Kidney (tissue), 14 donors: ENCODE data around the gene VSIG2. TPM values are rescaled to one million over a fixed set of nuclear protein-coding genes. Genes with fewer than 3 reads are reported as not detected.

Experiments used
- DNase-seq, 5 donors: peaks; one replicate each; pipeline ENCODE4 v3.0.0-alpha.2; 2013 to 2020
- FAIRE-seq: peaks from 2 replicates; lab custom pipeline; 2012; peaks lifted over from hg19 to GRCh38; lab: Jason Lieb, UNC
- H3K27ac ChIP-seq, 2 donors: one replicate each; pipeline ENCODE4 v1.7.0; 2013; ENCODE audit warnings: low read depth in 2 of 2, low read length in 2 of 2, inconsistent platforms in 1 of 2
- H3K27me3 ChIP-seq: one replicate; pipeline ENCODE4 v1.7.1; 2013; ENCODE audit warnings: low read length, inconsistent platforms; ENCODE audit not compliant: control insufficient read depth, insufficient read depth
- H3K36me3 ChIP-seq, 3 donors: one replicate each; pipeline versions ENCODE4 v1.7.0 to v1.7.1; 2013; ENCODE audit warnings: low read length in 3 of 3, control low read depth in 1 of 3, inconsistent platforms in 1 of 3; ENCODE audit not compliant: insufficient read depth in 3 of 3, control insufficient read depth in 2 of 3
- H3K4me1 ChIP-seq, 3 donors: one replicate each; pipeline versions ENCODE4 v1.7.0 to v1.7.1; 2013; ENCODE audit warnings: low read length in 3 of 3, inconsistent platforms in 1 of 3, low read depth in 1 of 3; ENCODE audit not compliant: control insufficient read depth in 2 of 3, insufficient read depth in 2 of 3
- H3K4me3 ChIP-seq, 3 donors: one replicate each; pipeline versions ENCODE4 v1.7.0 to v1.8.1; 2013; ENCODE audit warnings: low read length in 3 of 3, control low read depth in 1 of 3, inconsistent platforms in 1 of 3
- H3K9ac ChIP-seq, 3 donors: one replicate each; pipeline versions ENCODE4 v1.7.0 to v1.7.1; 2013; ENCODE audit warnings: low read length in 3 of 3, control low read depth in 1 of 3, inconsistent platforms in 1 of 3
- H3K9me3 ChIP-seq, 3 donors: one replicate each; pipeline versions ENCODE4 v1.7.0 to v1.7.1; 2013; ENCODE audit warnings: low read length in 3 of 3, control low read depth in 1 of 3, inconsistent platforms in 1 of 3; ENCODE audit not compliant: control insufficient read depth in 2 of 3, insufficient read depth in 1 of 3
- CTCF ChIP-seq: IDR thresholded peaks from 3 replicates; pipeline ENCODE4 v1.5.1; 2012; ENCODE audit warnings: mild to moderate bottlenecking, moderate library complexity, borderline replicate concordance; ENCODE audit not compliant: insufficient read depth; ENCODE audit errors: extremely low read depth
- intact Hi-C: fragments of 100-400 bp; cut with DNase I; formaldehyde crosslinking; loops from one replicate; pipeline ENCODE4 v1.11.1; 2022
- polyA plus RNA-seq: library from polyadenylated mRNA; stranded (reverse); fragments of 350-450 nt; fragmentation: Illumina TruSeq; extraction: RNeasy Lipid Tissue Mini Kit (QIAGEN cat#74804); gene quantifications from one replicate; pipeline ENCODE4 v1.2.3, GENCODE V29; 2014; ENCODE audit warnings: low read depth, low replicate concordance; ENCODE audit not compliant: insufficient read depth
- total RNA-seq: library from RNA; stranded (reverse); fragmentation: NEBNext Ultra II Directional; extraction: Animal tissue kit (Norgen Biotek cat#: 25700); gene quantifications from one replicate; pipeline ENCODE4 v1.2.1, GENCODE V29; 2021
- donor health status: control.
- donor health status: control.
- donor health status: control.
- donor health status: control.
- donor health status: control.
- donor health status: DM: yes; HTN: yes; CAD: no.
- donor health status: Normal renal cell carcinoma (clear cell type).

Gene VSIG2
- total and polyA plus RNA-seq, 2 donors from 2014 or later: 3.9 to 11.7 TPM

- H3K9me3 ChIP-seq: no peaks in the 10 kb centered on the region
- no peak overlapping the region for H3K4me3 ChIP-seq
- peaks cover 0 to 10% (median 5%) of the 10 kb centered on the region in 3 donors for H3K4me1 ChIP-seq
- FAIRE-seq (no peak), DNase-seq (no peak)
- H3K36me3 ChIP-seq: no peaks in the 10 kb centered on the region
- H3K27me3 ChIP-seq: peaks cover 11% of the 10 kb centered on the region
- no peak overlapping the region for H3K27ac ChIP-seq
- no peak for TF ChIP-seq CTCF
- intact Hi-C loops: no loop called here
- H3K9ac ChIP-seq: no peak overlapping the region
Observed at GRCh38 chr11:124736736-124737135, 15.3 kb downstream of the VSIG2 start.

GRCh38 chr11:124732230-124732629 is 19.8 kb downstream of the VSIG2 start:
- TF ChIP-seq CTCF: no peak
- H3K9ac ChIP-seq: no peak overlapping the region
- H3K9me3 ChIP-seq: no peaks in the 10 kb centered on the region
- intact Hi-C loops: no loop called here
- H3K27me3 ChIP-seq: no peaks in the 10 kb centered on the region
- no peak overlapping the region for H3K27ac ChIP-seq
- DNase-seq: no peak
- no peaks in the 10 kb centered on the region for H3K4me1 ChIP-seq
- no peak overlapping the region for H3K4me3 ChIP-seq
- no peak for FAIRE-seq
- no peaks in the 10 kb centered on the region for H3K36me3 ChIP-seq

- Histone ChIP-seq H3K27me3 (no peaks in the 10 kb centered on the region), H3K27ac (no peak overlapping the region), H3K4me3 (no peak overlapping the region), H3K9ac (no peak overlapping the region), H3K4me1 (peaks cover 0 to 9% (median 8%) of the 10 kb centered on the region in 3 donors), H3K36me3 (no peaks in the 10 kb centered on the region), H3K9me3 (no peaks in the 10 kb centered on the region)
- no peak for DNase-seq
- no peak for TF ChIP-seq CTCF
- intact Hi-C loops: no loop called here
- no peak for FAIRE-seq
Observed at GRCh38 chr11:124729571-124729970, 22.5 kb downstream of the VSIG2 start.

GRCh38 chr11:124728134-124728533 is 23.9 kb downstream of the VSIG2 start:
- H3K36me3 ChIP-seq: no peaks in the 10 kb centered on the region
- intact Hi-C loops: no loop called here
- no peak for TF ChIP-seq CTCF
- H3K4me3 ChIP-seq: no peak overlapping the region
- H3K4me1 ChIP-seq: peaks cover 0 to 9% (median 8%) of the 10 kb centered on the region in 3 donors
- DNase-seq (no peak), FAIRE-seq (no peak)
- H3K9ac ChIP-seq: no peak overlapping the region
- H3K27ac ChIP-seq: no peak overlapping the region
- no peaks in the 10 kb centered on the region for H3K9me3 ChIP-seq
- no peaks in the 10 kb centered on the region for H3K27me3 ChIP-seq
